HT1080 (cell line): ENCODE data around the gene SHC4. TPM values are rescaled to one million over a fixed set of nuclear protein-coding genes. Genes with fewer than 3 reads are reported as not detected.
"Not testable (repeated sequence)": the region's sequence is repeated elsewhere in the genome, so short reads cannot be mapped to it uniquely, and the experiment has no call there.

Experiments
- DNase-seq: peaks from one replicate; pipeline ENCODE4 v3.0.0-alpha.2; 2015; ENCODE audit warnings: low read depth
- total RNA-seq: library from RNA; depleted of rRNA; stranded (reverse); fragments of >200 nt; shearing (Covaris generic); gene quantifications from 2 replicates; pipeline ENCODE4 v1.2.3, GENCODE V29; 2014

The SHC4 gene
- total RNA-seq, 1 experiment from 2014 or later = 2.0 TPM

DNA sequence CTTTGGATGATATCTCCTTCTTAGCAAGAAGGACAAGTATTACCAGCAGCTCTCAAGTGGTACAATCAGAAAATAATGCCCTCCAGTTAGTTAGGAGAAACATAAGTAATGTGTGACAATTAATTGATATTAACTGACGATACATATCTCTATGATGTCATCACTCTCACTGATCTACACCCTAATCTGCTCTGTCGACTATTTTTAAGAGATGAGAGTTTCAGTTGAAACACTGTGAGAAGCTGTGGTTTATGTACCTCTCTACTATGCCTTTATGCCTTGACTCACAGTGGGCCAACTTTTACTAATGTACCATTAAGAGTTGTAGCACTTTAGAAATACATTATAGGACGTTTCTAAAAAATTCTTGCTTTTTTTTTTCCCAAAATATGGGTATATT, 161.5 kb downstream of the SHC4 start:
- no peak for DNase-seq

GRCh38 chr15:48800811-48801455, 162.8 kb downstream of the SHC4 start:
- DNase-seq = no peak

- no peak for DNase-seq
These were observed 163.5 kb downstream of the SHC4 start for GRCh38 chr15:48800245-48800644.

DNA sequence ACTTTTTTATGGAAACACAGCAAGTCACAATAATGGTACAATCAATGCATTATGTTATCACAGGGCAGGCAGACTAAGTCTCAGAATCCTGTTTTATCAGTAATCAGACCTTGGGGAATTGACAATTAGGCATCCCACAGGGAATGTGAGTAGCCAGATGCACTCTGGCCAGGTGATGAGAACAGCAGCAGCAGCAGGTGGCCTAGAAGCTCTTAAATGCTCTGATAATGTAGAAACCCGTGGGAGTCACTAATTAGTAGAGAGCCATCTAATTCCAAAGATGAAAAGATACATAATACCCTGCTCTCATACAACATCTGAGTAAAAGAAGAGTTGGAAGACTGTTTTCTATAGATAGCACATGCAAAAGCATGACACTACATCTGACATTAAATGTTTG, 165.4 kb downstream of the SHC4 start:
- no peak for DNase-seq

- DNase-seq = peak; percentile 19
These were observed 166.8 kb downstream of the SHC4 start for GRCh38 chr15:48796930-48797329.

DNA sequence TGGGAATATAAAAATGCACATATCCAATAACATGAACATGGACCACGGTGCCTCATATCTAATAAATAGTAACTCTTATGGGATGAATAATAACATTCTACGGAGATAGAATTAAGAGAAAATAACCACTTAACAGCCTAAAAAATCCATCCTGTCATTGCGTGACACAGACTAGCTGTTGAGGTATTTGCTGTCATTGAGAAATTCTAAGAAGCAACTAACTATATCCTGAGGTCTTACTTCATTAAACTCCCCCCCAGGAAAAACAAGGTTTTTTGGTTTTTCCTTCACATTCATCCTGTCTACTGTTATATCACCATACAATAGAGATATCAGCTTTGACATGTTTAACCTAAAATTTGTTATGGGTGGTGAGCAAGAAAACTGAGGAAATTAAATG, 167.2 kb downstream of the SHC4 start:
- no peak for DNase-seq

DNA sequence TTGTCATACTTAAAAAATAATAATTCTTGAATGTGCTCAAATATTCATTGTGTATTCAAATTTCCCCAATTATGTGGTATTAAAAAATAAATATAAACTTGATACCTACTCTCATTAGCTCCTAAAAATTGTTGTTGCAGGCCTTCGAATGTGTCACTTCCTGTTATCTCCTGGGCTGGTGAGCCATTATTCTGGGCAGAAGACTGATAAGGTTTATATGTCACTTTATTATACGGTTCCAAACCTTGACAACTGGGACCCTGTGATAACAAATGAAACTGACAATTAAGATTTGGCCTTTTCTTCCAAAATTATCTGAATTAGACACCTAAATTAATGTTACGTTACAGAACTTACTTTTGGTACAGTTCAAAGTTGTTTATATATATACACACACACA, 167.8 kb downstream of the SHC4 start:
- DNase-seq = no peak

GRCh38 chr15:48794697-48795134, 169.0 kb downstream of the SHC4 start:
- DNase-seq = no peak

- no peak for DNase-seq
These were observed 171.3 kb downstream of the SHC4 start for GRCh38 chr15:48792408-48792807.

- not testable (repeated sequence) for DNase-seq
These were observed 173.1 kb downstream of the SHC4 start for GRCh38 chr15:48790466-48791115.

- no peak for DNase-seq
These were observed 178.0 kb downstream of the SHC4 start for GRCh38 chr15:48785712-48786111.

DNA sequence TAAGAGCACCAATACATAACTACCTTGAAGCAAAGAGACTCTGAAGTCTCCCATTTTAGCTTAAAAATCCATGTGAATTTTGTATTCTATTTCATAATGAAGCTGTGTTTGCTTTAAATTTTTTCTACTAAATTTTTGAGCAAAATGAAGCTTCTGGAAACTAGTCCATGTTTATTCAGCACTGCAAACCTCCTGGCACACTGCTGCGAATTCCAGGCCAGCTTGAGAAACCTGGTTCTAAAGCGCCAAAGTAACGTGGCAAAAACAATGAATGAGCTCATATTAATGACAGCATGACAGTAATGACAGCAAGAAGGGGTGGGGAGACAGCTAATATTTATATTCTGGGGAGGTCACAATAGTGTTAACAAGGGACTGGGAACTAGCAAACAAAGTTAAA, 178.5 kb downstream of the SHC4 start:
- no peak for DNase-seq

GRCh38 chr15:48784756-48785155, 179.0 kb downstream of the SHC4 start:
- no peak for DNase-seq

DNA sequence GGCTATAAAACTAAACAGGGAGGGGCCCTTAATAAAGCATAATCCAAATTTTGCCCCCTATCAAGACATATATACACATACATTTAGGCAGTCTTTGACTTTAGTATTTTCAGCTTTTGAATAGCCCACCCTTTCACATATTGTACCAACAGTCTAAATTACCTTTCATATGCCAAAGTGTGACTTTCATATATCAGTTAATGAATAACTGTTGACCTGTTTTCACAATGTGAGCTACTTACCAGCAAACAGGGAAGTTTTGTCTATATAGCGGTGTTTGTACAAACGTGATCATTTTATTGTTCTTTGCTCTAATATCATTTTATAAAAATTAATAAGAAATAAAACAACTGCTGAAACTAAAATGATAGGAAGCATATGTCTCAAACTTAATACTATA, 180.8 kb downstream of the SHC4 start:
- no peak for DNase-seq

- DNase-seq = no peak
These were observed 182.1 kb downstream of the SHC4 start for GRCh38 chr15:48781481-48782081.

DNA sequence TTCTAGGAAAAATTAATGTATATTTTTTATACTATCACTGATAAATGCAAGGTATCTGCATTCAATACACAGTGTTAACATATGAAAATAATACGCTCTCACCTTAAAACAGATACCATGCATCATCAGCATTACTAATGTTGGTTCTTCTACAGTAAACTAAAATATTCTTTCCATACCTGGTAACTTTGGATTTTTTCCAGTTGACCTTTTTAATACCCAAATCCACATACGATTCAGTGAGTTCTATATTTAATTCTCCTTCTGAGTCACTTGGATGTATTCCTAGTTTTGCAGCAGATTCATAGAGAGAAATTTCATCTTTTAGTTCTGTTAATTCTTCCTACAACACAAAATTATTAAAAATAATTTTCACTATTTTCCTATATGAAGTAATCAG, 182.7 kb downstream of the SHC4 start:
- DNase-seq = no peak

GRCh38 chr15:48778331-48778730, 185.4 kb downstream of the SHC4 start:
- no peak for DNase-seq

DNA sequence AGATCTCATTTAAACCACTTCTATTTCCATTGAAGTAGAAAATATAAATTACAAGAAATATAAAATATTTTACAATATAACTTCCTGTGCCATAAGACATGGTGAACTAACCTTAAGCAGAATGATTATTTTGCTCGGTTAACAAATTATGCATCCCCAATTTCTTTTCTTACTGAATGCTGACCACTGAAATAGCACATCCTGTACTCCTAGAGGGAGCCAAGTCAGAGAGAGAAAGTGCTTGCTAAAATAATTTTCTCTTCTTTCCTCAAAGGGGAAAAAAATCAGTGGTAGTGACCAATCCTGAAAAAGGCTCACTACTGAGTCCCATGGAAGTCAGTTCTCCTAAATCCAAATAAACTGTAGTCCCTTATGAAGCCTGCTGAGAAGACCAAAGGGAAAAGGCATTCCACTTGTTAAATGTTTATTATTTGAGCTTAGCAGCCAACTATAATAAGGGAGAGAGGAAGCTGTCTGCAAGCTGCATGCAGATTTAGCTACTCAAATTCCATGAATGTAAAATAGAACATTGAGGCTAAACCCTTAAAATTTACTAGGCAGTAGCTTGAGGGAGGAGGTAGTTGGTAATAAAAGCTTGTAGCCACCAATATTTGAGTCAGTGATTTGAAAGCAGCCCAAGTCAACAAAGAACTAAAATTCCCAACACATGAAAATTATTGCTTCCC, 185.9 kb downstream of the SHC4 start:
- DNase-seq = no peak

GRCh38 chr15:48775546-48775945, 188.2 kb downstream of the SHC4 start:
- DNase-seq = peak; percentile 37

- peak; percentile 3 for DNase-seq
These were observed 189.2 kb downstream of the SHC4 start for GRCh38 chr15:48774484-48774883.
